ENCODE measurements around the gene NOL6. TPM values are rescaled to one million over a fixed set of nuclear protein-coding genes. Genes with fewer than 3 reads are reported as not detected.

Gene NOL6
- total and polyA plus RNA-seq, 10 donors, result 20.0 to 48.1 (median 26.5) TPM

DNA sequence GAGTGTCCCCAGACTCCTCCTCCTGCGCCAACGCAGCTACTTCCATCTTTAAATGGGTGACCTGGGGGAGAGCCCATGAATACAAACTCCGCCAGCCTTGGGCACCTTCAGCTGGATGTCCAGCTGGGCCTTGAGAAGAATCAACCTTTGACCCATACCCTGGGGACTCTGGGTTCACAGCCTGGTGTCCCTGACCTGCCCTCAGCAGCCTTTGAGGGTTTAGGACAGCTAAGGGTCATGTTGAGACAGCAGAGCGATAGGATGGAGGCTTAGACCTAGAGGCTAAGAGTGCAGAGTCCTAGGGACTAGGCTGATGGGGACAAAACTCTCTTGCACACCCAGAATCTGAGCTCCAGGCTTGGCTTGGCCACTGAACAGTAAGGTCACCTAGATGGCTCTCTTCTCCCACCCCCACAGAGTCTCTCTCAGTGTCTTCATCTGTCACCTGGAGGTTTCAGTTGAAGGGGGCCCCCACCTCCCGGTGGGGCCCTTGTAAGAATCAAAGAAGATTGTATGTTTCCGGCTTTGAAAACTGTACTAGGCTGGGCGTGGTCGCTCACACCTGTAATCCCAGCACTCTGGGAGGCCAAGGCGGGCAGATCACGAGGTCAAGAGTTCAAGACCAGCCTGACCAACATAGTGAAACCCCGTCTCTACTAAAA lies 19.6 kb downstream of the NOL6 start:
- Histone ChIP-seq H3K4me1 (peaks cover 0 to 42% (median 14%) of the 10 kb centered on the region in 6 donors), H3K36me3 (no peaks in the 10 kb centered on the region), H3K9me3 (no peaks in the 10 kb centered on the region), H3K4me3 (no peak overlapping the region), H3K27me3 (replicated peaks in 1 of 7) (peaks cover 0 to under 1% (median 0%) of the 10 kb centered on the region in 7 donors), H3K27ac (peak overlapping the region in 2 of 8 donors; percentile 44 to 48)
- 72 to 83% (median 82%) methylated on average over 11 of the region's 11 CpGs for WGBS, 5 donors
- DNase-seq, result no peak
- intact Hi-C loops (cut with DNase I; ENCODE audit: low total_unique reads), result no loop called here
- TF ChIP-seq POLR2AphosphoS5 (IDR thresholded peaks at IDR 0.05) (no peak), POLR2A (IDR thresholded peaks at IDR 0.05) (no peak), CTCF (IDR thresholded peaks at IDR 0.05 in 8 of 11, conservative IDR thresholded peaks at IDR 0.05 in 3 of 11) (no peak)

- no peak for DNase-seq
- intact Hi-C loops (cut with DNase I; ENCODE audit: low total_unique reads), result no loop called here
- 59 to 75% (median 67%) methylated on average over 3 of the region's 3 CpGs for WGBS, 5 donors
These were observed 20.4 kb downstream of the NOL6 start for GRCh38 chr9:33453286-33453860.

GRCh38 chr9:33452828-33453271 lies 20.9 kb downstream of the NOL6 start:
- Histone ChIP-seq H3K9me3 (no peaks in the 10 kb centered on the region), H3K4me1 (peaks cover 4 to 42% (median 17%) of the 10 kb centered on the region in 6 donors), H3K4me3 (no peak overlapping the region), H3K27me3 (replicated peaks in 1 of 7) (peaks cover 0 to 13% (median 0%) of the 10 kb centered on the region in 7 donors), H3K36me3 (no peaks in the 10 kb centered on the region), H3K27ac (peak overlapping the region in 3 of 8 donors; percentile 4 to 44 (median 27))
- no peak for TF ChIP-seq POLR2A (IDR thresholded peaks at IDR 0.05)
- TF ChIP-seq POLR2AphosphoS5 (IDR thresholded peaks at IDR 0.05), result peak in 1 of 3 donors; percentile 17
- peak; percentile 20 to 73 (median 60) for TF ChIP-seq CTCF (IDR thresholded peaks at IDR 0.05 in 8 of 11, conservative IDR thresholded peaks at IDR 0.05 in 3 of 11)
- intact Hi-C loops (cut with DNase I; ENCODE audit: low total_unique reads), result no loop called here
- WGBS, 5 donors, result 18 to 28% (median 23%) methylated on average over 7 of the region's 7 CpGs
- no peak for DNase-seq

More at GRCh38 chr9:33453286-33453860, 20.4 kb downstream of the NOL6 start:
- Histone ChIP-seq H3K4me3 (no peak overlapping the region), H3K36me3 (no peaks in the 10 kb centered on the region), H3K27me3 (replicated peaks in 1 of 7) (peaks cover 0 to 8% (median 0%) of the 10 kb centered on the region in 7 donors), H3K9me3 (no peaks in the 10 kb centered on the region), H3K27ac (peak overlapping the region in 3 of 8 donors; percentile 4 to 48 (median 44)), H3K4me1 (peaks cover 0 to 42% (median 15%) of the 10 kb centered on the region in 6 donors)
- TF ChIP-seq CTCF (IDR thresholded peaks at IDR 0.05 in 8 of 11, conservative IDR thresholded peaks at IDR 0.05 in 3 of 11), result no peak
- no peak for TF ChIP-seq POLR2AphosphoS5 (IDR thresholded peaks at IDR 0.05)
- TF ChIP-seq POLR2A (IDR thresholded peaks at IDR 0.05), result no peak

- peaks cover 13 to 59% (median 39%) of the 10 kb centered on the region in 6 donors for H3K4me1 ChIP-seq
These were observed 23.0 kb downstream of the NOL6 start for GRCh38 chr9:33450621-33451146.

More at GRCh38 chr9:33450621-33451146, 23.0 kb downstream of the NOL6 start:
- WGBS, 5 donors, result 89 to 98% (median 92%) methylated on average over 3 to 4 of the region's 4 CpGs
- peaks cover 0 to 24% (median 0%) of the 10 kb centered on the region in 7 donors for H3K27me3 ChIP-seq (replicated peaks in 1 of 7)
- H3K36me3 ChIP-seq, result no peaks in the 10 kb centered on the region
- no peak overlapping the region for H3K4me3 ChIP-seq
- TF ChIP-seq POLR2AphosphoS5 (IDR thresholded peaks at IDR 0.05) (no peak), CTCF (IDR thresholded peaks at IDR 0.05 in 8 of 11, conservative IDR thresholded peaks at IDR 0.05 in 3 of 11) (no peak), POLR2A (IDR thresholded peaks at IDR 0.05) (no peak)
- H3K9me3 ChIP-seq, result no peaks in the 10 kb centered on the region
- H3K27ac ChIP-seq, result no peak overlapping the region
- intact Hi-C loops (cut with DNase I; ENCODE audit: low total_unique reads), result no loop called here
- no peak for DNase-seq
